IMR-90 (cell line): ENCODE results near the gene KDM4F.

Experiments used
- CTCF ChIP-seq: conservative IDR thresholded peaks from 2 replicates; pipeline ENCODE4 v1.5.1; 2012; ENCODE audit warnings: mild to moderate bottlenecking, low read depth, low read length, improper control_type of control experiment
- TF ChIP-seq, protein P1 (sequence below): fragments of 150-350 bp; IDR thresholded peaks from 2 replicates; pipeline ENCODE4 v1.6.1; 2016; ENCODE audit warnings: low read depth, mild to moderate bottlenecking, low read length, moderate library complexity, borderline replicate concordance

DNA sequence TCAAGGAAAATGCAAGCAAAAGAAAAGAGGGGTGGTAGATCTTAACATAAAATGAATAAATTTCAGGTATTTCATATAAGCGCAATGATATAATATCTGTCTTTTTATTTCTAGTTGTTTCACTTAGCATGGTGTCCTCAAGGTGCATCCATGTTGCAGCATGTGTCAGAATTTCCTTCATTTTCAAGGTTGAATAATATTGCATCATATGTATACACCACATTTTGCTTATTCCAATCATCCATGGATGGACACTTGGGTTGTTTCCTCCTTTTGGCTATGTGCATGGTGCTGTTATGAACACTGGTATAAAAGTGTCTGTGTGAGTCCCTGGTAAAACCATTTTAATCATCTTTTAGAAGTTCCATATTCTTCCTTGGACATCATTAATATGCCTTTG lies 7.0 kb upstream of the KDM4F start:
- no peak for TF ChIP-seq CTCF
- TF ChIP-seq, protein P1, sequence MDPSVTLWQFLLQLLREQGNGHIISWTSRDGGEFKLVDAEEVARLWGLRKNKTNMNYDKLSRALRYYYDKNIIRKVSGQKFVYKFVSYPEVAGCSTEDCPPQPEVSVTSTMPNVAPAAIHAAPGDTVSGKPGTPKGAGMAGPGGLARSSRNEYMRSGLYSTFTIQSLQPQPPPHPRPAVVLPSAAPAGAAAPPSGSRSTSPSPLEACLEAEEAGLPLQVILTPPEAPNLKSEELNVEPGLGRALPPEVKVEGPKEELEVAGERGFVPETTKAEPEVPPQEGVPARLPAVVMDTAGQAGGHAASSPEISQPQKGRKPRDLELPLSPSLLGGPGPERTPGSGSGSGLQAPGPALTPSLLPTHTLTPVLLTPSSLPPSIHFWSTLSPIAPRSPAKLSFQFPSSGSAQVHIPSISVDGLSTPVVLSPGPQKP = no peak
